NCI-H146 treated with DMSO at 0.1 percent for 48 hours (cell line): ENCODE results near the gene AGTPBP1.
A peak's percentile ranks its signal among the peaks of the same experiment; 100 is the strongest.
"Not testable (repeated sequence)": the region's sequence is repeated elsewhere in the genome, so short reads cannot be mapped to it uniquely, and the experiment has no call there.

Source experiments
- DNase-seq: peaks from one replicate; lab custom pipeline; 2025; ENCODE audit not compliant: unreplicated experiment; lab: John Stamatoyannopoulos, UW

AGTPBP1 gene

GRCh38 chr9:85717818-85718217 is 23.9 kb downstream of the AGTPBP1 start:
- not testable (repeated sequence) for DNase-seq

- no peak for DNase-seq
Measured at GRCh38 chr9:85717220-85717619, 24.5 kb downstream of the AGTPBP1 start.

DNA sequence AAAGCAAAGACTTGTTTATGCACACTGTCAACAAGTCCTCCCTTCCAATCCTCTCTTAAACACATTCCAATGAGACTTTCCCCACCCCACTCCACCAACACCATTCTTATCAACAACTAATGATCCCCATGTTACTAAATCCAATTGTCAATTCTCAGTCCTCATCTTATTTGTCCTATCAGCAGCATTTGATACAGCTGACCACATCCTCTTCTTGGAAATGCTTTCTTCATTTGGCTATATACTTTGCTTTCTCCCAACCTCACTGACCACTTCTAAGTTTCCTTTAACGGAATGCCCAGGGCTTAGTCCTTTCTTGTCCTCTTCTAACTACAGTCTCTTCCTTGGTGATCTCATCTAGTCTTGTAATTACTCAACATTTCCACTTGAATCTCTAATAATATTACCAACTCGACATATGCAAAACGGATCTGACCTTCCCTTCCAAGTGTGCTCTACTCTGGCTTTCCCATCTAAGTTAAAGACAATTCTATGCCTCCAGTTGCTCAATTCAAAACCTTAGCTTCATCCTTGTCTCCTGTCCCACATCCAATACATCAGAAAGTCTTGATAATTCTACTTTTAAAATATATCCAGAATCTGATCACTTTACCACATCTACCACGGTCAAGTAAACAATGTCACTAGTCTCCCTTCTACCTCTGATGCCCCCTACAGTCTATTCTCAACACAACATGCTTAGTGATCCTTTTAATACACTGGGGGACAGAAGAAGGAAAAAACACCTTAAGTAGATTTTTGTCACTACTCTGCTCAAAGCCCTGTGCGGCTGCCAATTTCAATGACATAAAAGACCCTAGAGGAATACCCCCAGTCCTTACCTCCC is 25.5 kb downstream of the AGTPBP1 start:
- no peak for DNase-seq

GRCh38 chr9:85715587-85715986 is 26.2 kb downstream of the AGTPBP1 start:
- no peak for DNase-seq

- DNase-seq: no peak
Measured at GRCh38 chr9:85713897-85714296, 27.9 kb downstream of the AGTPBP1 start.

GRCh38 chr9:85704744-85705143 is 37.0 kb downstream of the AGTPBP1 start:
- DNase-seq: no peak

DNA sequence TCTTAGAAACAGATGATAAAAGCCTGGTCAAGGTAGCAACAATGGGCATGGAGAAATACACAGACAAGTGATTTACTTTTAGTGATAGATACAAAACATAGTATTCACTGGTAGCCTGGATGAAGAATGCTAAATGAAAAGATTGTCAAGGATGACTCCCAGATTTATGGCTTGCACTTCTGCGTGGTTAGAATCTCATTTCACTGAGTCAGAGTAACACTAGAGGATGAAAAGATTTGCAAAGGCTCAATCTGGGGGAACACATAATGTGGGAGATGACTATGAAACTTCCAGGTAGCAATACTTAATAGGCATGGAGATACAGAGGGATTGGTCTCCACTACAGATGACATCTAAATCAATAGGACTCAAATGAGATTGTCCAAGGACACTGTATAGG is 38.4 kb downstream of the AGTPBP1 start:
- DNase-seq: no peak

GRCh38 chr9:85702726-85703289 is 38.9 kb downstream of the AGTPBP1 start:
- DNase-seq: no peak

GRCh38 chr9:85702191-85702590 is 39.6 kb downstream of the AGTPBP1 start:
- DNase-seq: no peak

GRCh38 chr9:85700330-85700729 is 41.4 kb downstream of the AGTPBP1 start:
- no peak for DNase-seq

DNA sequence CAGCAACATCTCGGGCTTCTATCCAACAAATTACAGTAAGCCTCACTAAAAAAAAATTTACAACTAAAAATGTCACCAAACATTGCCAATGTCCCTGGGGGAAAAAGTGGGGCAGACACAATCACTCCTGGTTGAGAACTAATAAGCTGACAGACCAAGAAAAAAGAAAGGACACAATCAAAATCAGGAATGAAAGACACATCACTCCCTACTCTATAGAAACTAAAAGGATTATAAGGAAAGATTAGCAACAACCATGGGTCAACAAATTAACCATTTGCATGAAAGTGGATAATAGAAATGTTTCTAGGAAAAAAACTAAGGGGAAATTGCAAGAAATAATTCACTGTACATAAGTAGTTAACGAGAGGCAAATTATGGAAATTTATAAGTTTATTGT is 53.4 kb downstream of the AGTPBP1 start:
- DNase-seq: no peak

- DNase-seq: no peak
Measured at GRCh38 chr9:85685081-85685480, 56.7 kb downstream of the AGTPBP1 start.

DNA sequence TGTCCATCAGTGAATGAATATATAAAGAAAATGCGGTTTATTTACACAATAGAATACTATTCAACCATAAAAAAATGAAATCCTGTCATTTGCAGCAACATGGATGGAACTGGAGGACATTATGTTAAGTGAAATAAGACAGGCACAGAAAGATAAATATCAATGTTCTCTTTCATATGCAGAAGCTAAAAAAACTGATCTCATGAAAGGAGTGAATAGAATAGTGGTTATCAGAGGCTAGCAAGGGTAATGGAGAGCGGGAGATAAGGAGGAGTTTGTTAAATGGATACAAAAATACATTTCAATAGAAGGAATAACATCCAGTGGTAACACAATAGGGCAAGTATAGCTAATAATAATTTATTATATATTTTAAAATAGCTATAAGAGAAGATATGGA is 65.0 kb downstream of the AGTPBP1 start:
- DNase-seq: no peak

- no peak for DNase-seq
Measured at GRCh38 chr9:85667374-85667773, 74.4 kb downstream of the AGTPBP1 start.

DNA sequence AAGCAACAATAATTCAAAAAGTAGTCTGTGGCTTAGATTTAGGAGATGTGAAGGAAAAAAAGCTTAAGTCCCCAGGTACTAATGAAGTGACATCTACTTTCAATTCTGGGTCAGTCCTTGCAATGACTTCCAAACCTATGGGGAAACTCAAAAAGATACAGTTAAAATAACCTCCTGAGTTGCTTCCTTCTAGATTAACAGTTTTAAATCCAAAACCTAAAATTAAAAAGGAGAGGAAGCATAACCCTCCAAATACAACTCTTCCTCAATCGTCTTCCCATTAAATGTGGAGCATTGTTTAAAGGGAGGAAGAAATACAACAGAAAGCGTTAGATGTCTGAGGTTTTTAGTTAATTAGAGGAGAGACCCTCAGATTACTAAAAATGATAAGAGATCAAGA is 75.7 kb downstream of the AGTPBP1 start:
- DNase-seq: no peak

GRCh38 chr9:85662573-85662972 is 79.2 kb downstream of the AGTPBP1 start:
- no peak for DNase-seq

GRCh38 chr9:85658716-85659115 is 83.0 kb downstream of the AGTPBP1 start:
- no peak for DNase-seq

DNA sequence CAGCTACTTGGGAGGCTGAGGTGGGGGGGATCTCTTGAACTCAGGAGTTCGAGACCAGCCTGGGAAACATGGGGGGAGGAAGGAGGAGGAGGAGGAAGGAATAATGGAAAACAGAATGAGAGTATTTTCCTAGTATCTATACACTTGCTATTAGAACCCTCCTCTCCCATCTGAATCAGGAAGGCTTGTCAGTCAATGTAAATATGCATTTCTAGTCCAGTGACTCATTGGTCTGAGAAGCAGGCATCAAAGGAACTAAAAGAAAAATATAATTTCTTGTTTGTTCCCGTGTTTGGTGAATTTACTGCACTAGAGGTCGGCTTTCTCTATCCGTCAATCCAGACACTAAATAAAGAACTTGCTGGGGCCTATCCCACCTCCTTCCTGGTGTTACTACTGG is 88.6 kb downstream of the AGTPBP1 start:
- no peak for DNase-seq

DNA sequence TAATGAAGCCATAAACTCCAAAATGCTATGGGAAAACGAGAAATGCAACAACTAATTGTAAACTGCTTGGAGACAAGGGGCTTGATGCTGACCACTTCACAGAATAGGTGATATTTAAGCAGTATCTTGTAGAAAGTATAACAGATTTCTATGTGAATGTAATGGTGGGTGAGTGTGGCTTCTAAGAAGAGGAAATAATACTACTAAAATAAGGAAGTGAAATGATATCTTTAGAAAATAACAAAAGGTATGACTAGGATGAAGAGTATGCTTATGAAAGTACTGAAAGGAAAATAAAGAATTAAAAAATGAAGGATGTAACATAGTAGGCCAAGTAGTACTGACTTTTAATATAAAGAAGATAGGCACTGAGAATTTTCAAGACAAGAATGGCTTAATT is 94.2 kb downstream of the AGTPBP1 start:
- DNase-seq: no peak

GRCh38 chr9:85645909-85646627 is 95.7 kb downstream of the AGTPBP1 start:
- no peak for DNase-seq

- DNase-seq: no peak
Measured at GRCh38 chr9:85640425-85640824, 101.3 kb downstream of the AGTPBP1 start.

GRCh38 chr9:85639675-85640186 is 102.0 kb downstream of the AGTPBP1 start:
- peak; percentile 71 for DNase-seq
